ENCODE data around the gene GGA3.

The GGA3 gene

DNA sequence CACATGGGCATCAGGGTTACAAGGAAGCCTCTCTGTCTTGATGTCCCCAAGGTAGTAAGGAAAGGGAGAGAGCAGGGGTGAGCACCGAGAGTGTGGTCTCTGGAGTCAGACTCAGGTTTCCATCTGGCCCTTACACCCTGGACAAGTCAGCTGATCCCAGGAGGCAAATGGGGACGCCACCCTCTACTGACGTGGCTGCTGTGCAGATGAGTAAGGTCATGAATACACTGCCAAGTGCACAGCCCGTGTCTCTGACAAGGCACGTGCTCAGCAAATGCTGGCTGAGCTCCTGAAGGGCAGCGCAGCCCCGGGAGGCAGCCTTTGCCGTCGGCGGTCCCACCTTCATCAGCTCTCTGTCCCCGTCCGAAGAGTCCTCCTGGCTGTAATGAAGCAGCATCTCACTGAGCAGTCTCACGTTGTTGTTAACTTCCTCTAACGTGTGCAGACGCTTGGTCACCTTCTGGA, 19.4 kb downstream of the GGA3 start:
- DNase-seq (ENCODE audit: low read depth) = peak; percentile 12
- TF ChIP-seq, protein P1, sequence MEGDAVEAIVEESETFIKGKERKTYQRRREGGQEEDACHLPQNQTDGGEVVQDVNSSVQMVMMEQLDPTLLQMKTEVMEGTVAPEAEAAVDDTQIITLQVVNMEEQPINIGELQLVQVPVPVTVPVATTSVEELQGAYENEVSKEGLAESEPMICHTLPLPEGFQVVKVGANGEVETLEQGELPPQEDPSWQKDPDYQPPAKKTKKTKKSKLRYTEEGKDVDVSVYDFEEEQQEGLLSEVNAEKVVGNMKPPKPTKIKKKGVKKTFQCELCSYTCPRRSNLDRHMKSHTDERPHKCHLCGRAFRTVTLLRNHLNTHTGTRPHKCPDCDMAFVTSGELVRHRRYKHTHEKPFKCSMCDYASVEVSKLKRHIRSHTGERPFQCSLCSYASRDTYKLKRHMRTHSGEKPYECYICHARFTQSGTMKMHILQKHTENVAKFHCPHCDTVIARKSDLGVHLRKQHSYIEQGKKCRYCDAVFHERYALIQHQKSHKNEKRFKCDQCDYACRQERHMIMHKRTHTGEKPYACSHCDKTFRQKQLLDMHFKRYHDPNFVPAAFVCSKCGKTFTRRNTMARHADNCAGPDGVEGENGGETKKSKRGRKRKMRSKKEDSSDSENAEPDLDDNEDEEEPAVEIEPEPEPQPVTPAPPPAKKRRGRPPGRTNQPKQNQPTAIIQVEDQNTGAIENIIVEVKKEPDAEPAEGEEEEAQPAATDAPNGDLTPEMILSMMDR (IDR thresholded peaks at IDR 0.05; ENCODE audit: insufficient read depth, low read depth, low read length, missing control alignments) = no peak
- H3K4me3 ChIP-seq (ENCODE audit: low read length) = no peak overlapping the region

DNA sequence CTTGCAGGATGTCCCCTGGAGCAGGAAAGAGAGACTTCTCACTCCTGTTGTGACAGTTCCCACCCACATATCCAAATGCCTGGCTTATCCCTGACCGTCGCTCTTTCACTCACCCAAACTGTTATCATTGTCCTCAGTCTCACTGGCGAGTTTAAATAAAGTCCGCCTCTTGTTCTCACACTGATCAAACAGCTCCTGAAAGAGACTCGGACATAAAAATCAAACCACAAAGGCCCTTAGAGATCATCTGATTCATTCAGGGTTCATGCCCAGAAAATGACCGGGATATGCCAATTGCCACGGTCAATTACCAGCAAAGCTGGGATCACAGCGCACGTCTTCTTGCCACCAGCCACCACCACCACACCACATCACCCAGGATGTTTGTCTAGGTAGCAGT, 19.9 kb downstream of the GGA3 start:
- DNase-seq (ENCODE audit: low read depth) = no peak
- no peak overlapping the region for H3K4me3 ChIP-seq (ENCODE audit: low read length)
- TF ChIP-seq, protein P1 (IDR thresholded peaks at IDR 0.05; ENCODE audit: insufficient read depth, low read depth, low read length, missing control alignments) = no peak

DNA sequence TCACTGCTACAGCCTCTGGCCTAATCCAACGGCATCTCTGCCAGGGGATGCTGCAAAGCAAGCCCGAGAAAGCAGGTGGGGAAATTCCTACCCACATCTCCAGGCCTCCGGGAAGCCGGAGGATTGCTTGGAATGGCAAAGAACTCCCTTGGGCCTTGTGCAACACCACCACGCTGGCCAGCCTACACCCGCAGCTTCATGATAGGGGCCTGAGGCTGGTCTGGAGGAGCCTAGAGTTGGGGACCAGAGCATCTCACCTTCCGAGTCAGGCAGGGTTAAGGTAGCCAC, 20.3 kb downstream of the GGA3 start:
- TF ChIP-seq, protein P1 (IDR thresholded peaks at IDR 0.05; ENCODE audit: insufficient read depth, low read depth, low read length, missing control alignments) = no peak
- DNase-seq (ENCODE audit: low read depth) = no peak
- H3K4me3 ChIP-seq (ENCODE audit: low read length) = no peak overlapping the region

DNA sequence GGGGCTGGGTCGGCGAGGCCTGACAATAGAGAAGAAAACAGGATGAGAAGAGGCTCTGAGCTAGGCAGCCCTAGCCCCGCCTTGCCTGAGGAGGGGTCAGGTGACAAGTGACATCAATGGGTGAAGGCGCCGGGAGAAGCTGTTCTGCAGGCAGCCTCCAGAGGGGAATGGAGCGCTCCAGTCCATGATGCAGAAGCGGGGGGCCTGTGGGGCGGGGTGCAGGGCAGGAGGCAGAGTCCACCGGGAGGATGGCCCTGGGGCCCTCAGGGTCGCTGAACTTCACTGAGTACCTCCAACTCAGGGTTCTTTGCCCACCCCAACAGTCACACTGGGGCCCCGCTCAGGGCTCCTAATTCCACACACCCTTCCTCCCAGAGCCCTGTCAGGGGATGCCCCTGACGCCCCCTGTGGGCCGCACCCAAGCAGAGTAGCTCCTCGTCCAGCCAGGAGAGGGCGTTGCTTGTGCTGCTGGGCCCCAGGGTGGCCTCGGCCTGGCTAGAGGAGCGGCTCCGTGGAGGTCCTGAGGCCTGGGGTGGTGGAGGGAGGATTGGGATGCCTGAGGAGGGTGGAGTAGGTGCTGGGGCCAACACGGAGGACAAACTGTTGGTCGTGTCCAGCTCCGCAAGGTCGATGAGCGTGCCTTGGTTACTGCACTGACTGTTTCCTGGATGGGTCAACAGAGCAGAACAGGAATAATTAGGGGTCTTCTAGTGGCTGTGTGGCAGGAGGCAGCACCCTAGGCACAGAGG, 20.8 kb downstream of the GGA3 start:
- TF ChIP-seq, protein P1 (IDR thresholded peaks at IDR 0.05; ENCODE audit: insufficient read depth, low read depth, low read length, missing control alignments) = peak; percentile 68
- DNase-seq (ENCODE audit: low read depth) = peak; percentile 43
- H3K4me3 ChIP-seq (ENCODE audit: low read length) = no peak overlapping the region

DNA sequence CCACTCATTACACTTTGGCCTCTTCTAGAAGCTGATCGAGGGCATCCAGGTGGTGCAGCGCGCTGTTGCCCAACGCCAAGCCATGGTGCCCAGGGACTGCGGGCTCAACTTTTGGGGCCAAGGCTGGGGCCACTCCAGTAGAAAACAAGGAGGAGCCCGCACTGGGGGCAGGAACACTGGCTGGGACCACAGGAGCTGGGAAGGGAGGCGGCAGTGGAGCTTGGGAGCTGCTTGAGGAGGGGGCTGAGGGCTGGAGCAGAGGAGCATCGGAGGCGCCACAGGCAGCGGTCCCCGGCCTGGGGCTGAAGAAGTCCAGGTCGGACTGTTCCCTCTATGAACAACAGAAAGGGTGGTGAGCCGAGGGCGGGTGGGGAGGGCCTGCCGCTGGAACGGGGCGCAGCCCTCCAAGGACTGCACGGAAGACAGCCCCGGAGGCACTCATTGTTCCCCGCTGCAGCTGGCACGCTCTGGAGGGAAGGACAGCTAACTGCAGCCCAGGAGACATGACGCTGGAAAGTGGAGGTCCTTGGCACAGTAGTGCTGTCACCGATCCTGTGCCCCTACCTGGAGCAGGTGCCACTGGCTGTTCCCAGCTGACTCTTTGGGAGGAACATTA, 21.5 kb downstream of the GGA3 start:
- H3K4me3 ChIP-seq (ENCODE audit: low read length) = no peak overlapping the region
- TF ChIP-seq, protein P1 (IDR thresholded peaks at IDR 0.05; ENCODE audit: insufficient read depth, low read depth, low read length, missing control alignments) = no peak
- no peak for DNase-seq (ENCODE audit: low read depth)

DNA sequence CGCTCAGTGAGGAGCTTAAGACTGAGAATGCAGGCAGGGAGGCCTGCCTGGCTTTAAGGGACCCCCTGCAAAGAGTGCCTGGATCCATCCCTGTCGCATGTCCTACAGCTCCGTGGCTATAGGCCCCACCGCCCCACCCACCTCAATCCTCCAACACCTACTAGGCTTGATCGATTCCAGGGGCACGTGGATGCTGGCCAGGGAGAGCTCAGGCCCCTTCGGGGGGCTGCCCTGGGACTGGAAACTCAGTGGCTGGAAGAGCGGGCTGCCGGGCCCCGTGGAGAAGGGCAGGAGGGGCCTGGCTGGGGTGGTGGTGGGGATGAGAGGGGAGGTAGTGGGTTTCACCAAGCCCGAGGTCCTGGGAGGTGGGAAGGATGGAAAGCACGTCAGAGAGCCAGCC, 22.2 kb downstream of the GGA3 start:
- no peak for DNase-seq (ENCODE audit: low read depth)
- no peak overlapping the region for H3K4me3 ChIP-seq (ENCODE audit: low read length)
- TF ChIP-seq, protein P1 (IDR thresholded peaks at IDR 0.05; ENCODE audit: insufficient read depth, low read depth, low read length, missing control alignments) = no peak

All from epithelial cell of esophagus (primary cell).